Heart left ventricle (tissue), 16 donors: ENCODE results near the gene EPB41L2. TPM values are rescaled to one million over a fixed set of nuclear protein-coding genes. Genes with fewer than 3 reads are reported as not detected.

ENCODE experiments used
- ATAC-seq, 4 donors: fragments of 200-7000 bp; cut with Tn5 transposase; one replicate each; pipeline ENCODE4 v1.9.1; 2020 to 2022; ENCODE audit warnings: moderate library complexity in 4 of 4, mild to moderate bottlenecking in 3 of 4, moderate number of reproducible peaks in 1 of 4
- DNase-seq, 5 donors: peaks; one replicate each; pipeline ENCODE4 v3.0.0-alpha.2; 2020
- H3K27ac ChIP-seq, 12 donors: fragments of 200-600 bp; sonication (generic) in 4 of 12; one replicate each; pipeline versions ENCODE4 v1.5.0 to v1.8.0; 2016 to 2022; ENCODE audit warnings: mild to moderate bottlenecking in 2 of 12
- H3K27me3 ChIP-seq, 9 donors: fragments of 200-600 bp; sonication (generic) in 2 of 9; one replicate each; pipeline versions ENCODE4 v1.5.1 to v1.8.0; 2016 to 2022; ENCODE audit warnings: mild to moderate bottlenecking in 3 of 9
- H3K36me3 ChIP-seq, 9 donors: fragments of 200-600 bp; sonication (generic) in 2 of 9; one replicate each; pipeline versions ENCODE4 v1.5.0 to v1.8.0; 2018 to 2022; ENCODE audit warnings: mild to moderate bottlenecking in 2 of 9
- H3K4me1 ChIP-seq, 12 donors: fragments of 200-600 bp; sonication (generic) in 4 of 12; one replicate each; pipeline versions ENCODE4 v1.5.0 to v1.8.0; 2016 to 2022; ENCODE audit warnings: mild to moderate bottlenecking in 3 of 12
- H3K4me3 ChIP-seq, 12 donors: fragments of 200-600 bp; sonication (generic) in 4 of 12; one replicate each; pipeline versions ENCODE4 v1.5.0 to v1.8.0; 2017 to 2022; ENCODE audit warnings: mild to moderate bottlenecking in 9 of 12, moderate library complexity in 4 of 12
- H3K9me3 ChIP-seq, 12 donors: fragments of 200-600 bp; sonication (generic) in 4 of 12; one replicate each; pipeline versions ENCODE4 v1.5.0 to v1.8.0; 2016 to 2022; ENCODE audit warnings: mild to moderate bottlenecking in 1 of 12
- CTCF ChIP-seq, 12 donors: fragments of 200-600 bp; sonication (generic) in 4 of 12; IDR thresholded peaks; one replicate each; pipeline versions ENCODE4 v1.5.0 to v1.8.0; 2018 to 2022; ENCODE audit warnings: antibody characterized with exemption in 12 of 12, mild to moderate bottlenecking in 5 of 12
- POLR2A ChIP-seq, 2 donors: fragments of 450-650 bp; IDR thresholded peaks; one replicate each; pipeline ENCODE4 v1.6.1; 2017; ENCODE audit warnings: antibody characterized with exemption in 2 of 2, mild to moderate bottlenecking in 2 of 2, moderate library complexity in 2 of 2
- WGBS, 4 donors: extraction: QIAGEN DNeasy Blood & Tissue Kit in 2 of 4; methylation state at CpG; one replicate each; pipeline versions ENCODE4 v1.1.5 to v1.1.7; 2013 to 2018; 5-methylcytosine and 5-hydroxymethylcytosine counted together
- intact Hi-C, 10 donors: fragments of 100-400 bp; cut with DNase I; formaldehyde crosslinking; loops; one replicate each; pipeline versions ENCODE4 v1.11.1 to v1.14.2; 2022
- polyA plus RNA-seq, 2 donors: library from polyadenylated mRNA; stranded (reverse); fragments of 200-250 nt; gene quantifications; one replicate each; pipeline ENCODE4 v1.2.3, GENCODE V29; 2013
- total RNA-seq, 9 donors: library from RNA; depleted of rRNA in 2 of 9; stranded (reverse); fragments of >200 nt in 2 of 9; fragmentation: NEBNext Ultra II Directional in 3 of 9; extraction: Animal tissue kit (Norgen Biotek cat#: 25700) in 3 of 9; gene quantifications; one replicate each; pipeline versions ENCODE4 v1.1.0 to v1.2.4, GENCODE V29; 2016 to 2023
- donor health status: ischemic (EF 13 %, LVEDD 7.1; RV severe dilation, severe dysfunction).
- donor health status: healthy with polysubstance abuse.
- donor health status: DM: no; HTN: yes; CAD: no.
- donor health status: DM: no; HTN: no; CAD: no.
- donor health status: ischemic (EF 25% LVEDD 6.9; RV normal size, moderate dysfunction).
- donor health status: ischemic (EF 25% LVEDD 5.7; RV mildly dilated, moderate dysfunction).
- donor health status: healthy.
- donor health status: DM: yes; HTN: yes; CAD: no.
- donor health status: ischemic (EF 35%, LVEDD 5.7; RV mildly dilated, moderate dysfunction).
- donor health status: nonischemic (EF 11% LVEDD 7.7; RV severe dilation, severe dysfunction).
- donor health status: DM: yes; HTN: yes; CAD: no.
- donor health status: PGD.
- donor health status: ischemic (EF 29% LVEDD 5.4; RV normal size, mild dysfunction).
- donor health status: nonischemic (EF 23%, LVEDD 6.1; RV moderate dilation, normal function).

EPB41L2 gene
- total and polyA plus RNA-seq, 11 donors: 21.3 to 115 (median 51.9) TPM

- no peaks in the 10 kb centered on the region for H3K4me1 ChIP-seq
- TF ChIP-seq CTCF (IDR thresholded peaks at IDR 0.05) (no peak), POLR2A (IDR thresholded peaks at IDR 0.05) (no peak)
Observed at GRCh38 chr6:131084982-131085381, 21.9 kb upstream of the EPB41L2 start.

GRCh38 chr6:131083687-131084086 lies 20.6 kb upstream of the EPB41L2 start:
- intact Hi-C loops: no loop called here

More at GRCh38 chr6:131084982-131085381, 21.9 kb upstream of the EPB41L2 start:
- Histone ChIP-seq H3K27me3 (no peaks in the 10 kb centered on the region), H3K9me3 (peaks cover 0 to 6% (median 0%) of the 10 kb centered on the region in 12 donors), H3K4me3 (no peak overlapping the region), H3K27ac (no peak overlapping the region), H3K36me3 (no peaks in the 10 kb centered on the region)
- intact Hi-C loops: no loop called here
- 90 to 100% (median 99%) methylated on average over 2 of the region's 2 CpGs for WGBS, 4 donors
- ATAC-seq (no peak), DNase-seq (no peak)

GRCh38 chr6:131082335-131082734 lies 19.3 kb upstream of the EPB41L2 start:
- TF ChIP-seq POLR2A (IDR thresholded peaks at IDR 0.05) (no peak), CTCF (IDR thresholded peaks at IDR 0.05) (no peak)
- WGBS, 4 donors: 75 to 85% (median 77%) methylated on average over 1 of the region's 1 CpG
- Histone ChIP-seq H3K27ac (no peak overlapping the region), H3K27me3 (no peaks in the 10 kb centered on the region), H3K36me3 (no peaks in the 10 kb centered on the region), H3K4me3 (no peak overlapping the region), H3K4me1 (no peaks in the 10 kb centered on the region), H3K9me3 (peaks cover 0 to 5% (median 0%) of the 10 kb centered on the region in 12 donors)
- ATAC-seq: no peak
- DNase-seq: no peak
- intact Hi-C loops: no loop called here

More at GRCh38 chr6:131083687-131084086, 20.6 kb upstream of the EPB41L2 start:
- TF ChIP-seq POLR2A (IDR thresholded peaks at IDR 0.05): no peak
- TF ChIP-seq CTCF (IDR thresholded peaks at IDR 0.05): no peak
- H3K27me3 ChIP-seq: no peaks in the 10 kb centered on the region
- no peak overlapping the region for H3K27ac ChIP-seq
- DNase-seq (no peak), ATAC-seq (no peak)
- no peaks in the 10 kb centered on the region for H3K36me3 ChIP-seq
- H3K4me1 ChIP-seq: no peaks in the 10 kb centered on the region
- no peak overlapping the region for H3K4me3 ChIP-seq
- WGBS, 4 donors: 79 to 83% (median 81%) methylated on average over 3 of the region's 3 CpGs
- peaks cover 0 to 6% (median 0%) of the 10 kb centered on the region in 12 donors for H3K9me3 ChIP-seq

GRCh38 chr6:131080084-131080483 lies 17.0 kb upstream of the EPB41L2 start:
- Histone ChIP-seq H3K27me3 (no peaks in the 10 kb centered on the region), H3K27ac (no peak overlapping the region), H3K4me1 (no peaks in the 10 kb centered on the region), H3K9me3 (no peaks in the 10 kb centered on the region), H3K36me3 (no peaks in the 10 kb centered on the region), H3K4me3 (no peak overlapping the region)
- ATAC-seq: no peak
- DNase-seq: no peak
- TF ChIP-seq CTCF (IDR thresholded peaks at IDR 0.05) (no peak), POLR2A (IDR thresholded peaks at IDR 0.05) (no peak)
- 89 to 95% (median 93%) methylated on average over 6 of the region's 6 CpGs for WGBS, 4 donors
- intact Hi-C loops: no loop called here
